Frontal cortex (tissue), 4 donors: ENCODE results near the gene CSTF1. TPM values are rescaled to one million over a fixed set of nuclear protein-coding genes. Genes with fewer than 3 reads are reported as not detected.
"Not testable (repeated sequence)": the region's sequence is repeated elsewhere in the genome, so short reads cannot be mapped to it uniquely, and the experiment has no call there.

ENCODE experiments used
- DNase-seq, 2 donors: peaks; one replicate each; pipeline ENCODE4 v3.0.0; 2012; ENCODE audit warnings: low spot score in 2 of 2
- FAIRE-seq: peaks from 2 replicates; lab custom pipeline; 2012; peaks lifted over from hg19 to GRCh38; lab: Jason Lieb, UNC
- total RNA-seq: library from RNA; depleted of rRNA; stranded (reverse); fragments of >200 nt; gene quantifications from one replicate; pipeline ENCODE4 v1.2.3, GENCODE V29; 2014
- donor health status: control.
- donor health status: control.
- donor health status: control.

Gene CSTF1
- total RNA-seq, 1 donor from 2014 or later = 27.7 TPM

- FAIRE-seq = no peak
- DNase-seq = peak in 1 of 2 donors; percentile 34
These were observed 23.9 kb upstream of the CSTF1 start for GRCh38 chr20:56368351-56369134.

DNA sequence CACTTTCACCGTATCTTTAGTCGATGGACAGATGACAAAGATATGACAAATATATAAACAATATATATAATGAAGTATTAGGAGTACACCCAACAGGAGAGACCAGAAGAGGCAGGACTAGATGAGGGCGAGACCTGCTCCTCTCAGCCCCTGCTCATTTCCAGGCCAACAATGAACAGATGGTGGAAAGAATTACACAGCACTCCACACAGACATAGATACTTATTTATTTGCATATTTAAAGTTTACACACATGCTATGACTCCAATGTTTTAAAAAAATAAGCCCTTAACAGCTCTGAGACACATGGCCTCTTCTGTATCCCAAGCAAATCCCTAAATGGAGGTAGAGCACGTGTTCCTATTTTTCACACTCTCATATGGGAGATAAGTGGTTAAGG, 23.3 kb upstream of the CSTF1 start:
- DNase-seq (no peak), FAIRE-seq (no peak)

GRCh38 chr20:56371977-56372376, 20.5 kb upstream of the CSTF1 start:
- FAIRE-seq (no peak), DNase-seq (no peak)

GRCh38 chr20:56372850-56373249, 19.6 kb upstream of the CSTF1 start:
- DNase-seq (no peak), FAIRE-seq (no peak)

GRCh38 chr20:56373942-56374341, 18.5 kb upstream of the CSTF1 start:
- DNase-seq (no peak), FAIRE-seq (no peak)

DNA sequence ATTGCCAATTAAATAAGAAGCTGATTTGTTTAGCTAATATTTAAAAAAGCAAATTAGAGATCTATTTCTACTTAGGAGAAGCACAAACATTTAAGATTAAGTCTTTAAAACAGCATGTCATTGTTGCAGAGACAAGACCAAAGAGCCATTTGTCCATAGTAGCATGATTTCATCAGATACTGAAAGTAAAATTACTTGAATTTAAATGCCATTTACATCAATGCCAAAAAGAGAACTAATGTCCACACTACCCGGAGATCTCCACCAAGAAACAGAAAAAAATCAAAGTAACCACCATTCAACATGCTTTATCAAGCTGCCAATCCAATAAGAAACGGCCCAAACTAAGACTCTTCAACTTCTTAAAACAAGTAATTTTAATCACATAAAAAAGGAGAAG, 16.1 kb upstream of the CSTF1 start:
- DNase-seq = no peak
- no peak for FAIRE-seq

DNA sequence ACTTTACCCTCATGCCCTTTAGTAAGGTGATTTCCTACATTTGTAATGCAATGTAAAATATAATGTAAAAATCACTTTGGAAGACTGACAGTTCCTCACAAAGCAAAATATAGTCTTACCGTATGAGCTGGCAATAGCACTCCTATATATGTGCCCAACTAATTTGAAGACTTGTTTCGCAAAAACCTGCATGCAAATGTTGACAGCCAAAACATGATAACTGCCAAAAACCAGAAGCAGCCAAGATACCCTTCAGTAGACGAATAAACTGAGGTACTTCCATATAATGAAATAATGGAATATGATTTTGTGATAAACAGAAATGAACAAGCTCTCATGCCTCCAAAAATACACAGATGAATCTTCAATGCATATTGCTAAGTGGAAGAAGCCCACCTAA, 14.1 kb upstream of the CSTF1 start:
- DNase-seq = no peak

DNA sequence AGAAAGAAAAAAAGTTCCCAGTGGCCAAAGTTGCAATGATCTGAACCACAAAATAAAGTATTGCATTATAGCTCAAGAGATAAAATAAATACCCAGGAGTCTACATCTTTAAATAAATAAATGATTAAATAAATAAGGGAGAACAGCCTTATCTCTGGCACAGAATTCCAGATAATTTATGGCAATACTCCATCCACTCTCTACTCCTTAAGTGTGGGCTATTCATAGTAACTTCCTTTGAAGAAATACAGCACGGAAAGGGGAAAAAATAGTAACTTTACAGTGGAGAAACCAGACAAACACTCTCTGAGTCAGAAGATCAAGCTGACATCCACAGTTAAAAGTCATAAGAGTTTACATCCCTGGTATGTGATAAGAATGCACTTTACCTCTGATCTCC, 12.1 kb upstream of the CSTF1 start:
- FAIRE-seq (no peak), DNase-seq (no peak)

More for the DNA sequence above, 14.1 kb upstream of the CSTF1 start:
- FAIRE-seq = no peak

GRCh38 chr20:56381501-56381900, 10.9 kb upstream of the CSTF1 start:
- DNase-seq (no peak), FAIRE-seq (no peak)

DNA sequence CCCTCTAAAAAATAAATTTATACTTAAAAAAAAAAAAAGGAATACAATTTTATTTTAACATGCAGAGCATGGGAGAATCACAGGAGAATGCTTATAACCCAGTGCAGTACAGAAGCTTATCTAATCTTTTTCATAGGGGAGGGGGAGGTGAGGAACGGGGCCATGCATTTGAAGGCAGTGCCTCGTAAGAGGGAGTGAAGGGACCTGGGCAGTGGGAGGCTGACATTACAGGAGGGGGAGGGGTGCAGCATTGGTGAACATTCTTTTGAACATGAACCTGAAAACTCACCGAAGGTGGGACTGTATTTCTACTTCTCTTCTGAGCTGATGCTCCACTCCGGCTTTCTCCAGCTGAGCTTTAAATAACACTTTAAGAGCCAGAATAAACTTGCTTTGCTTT, 9.7 kb upstream of the CSTF1 start:
- FAIRE-seq = no peak
- DNase-seq = no peak

DNA sequence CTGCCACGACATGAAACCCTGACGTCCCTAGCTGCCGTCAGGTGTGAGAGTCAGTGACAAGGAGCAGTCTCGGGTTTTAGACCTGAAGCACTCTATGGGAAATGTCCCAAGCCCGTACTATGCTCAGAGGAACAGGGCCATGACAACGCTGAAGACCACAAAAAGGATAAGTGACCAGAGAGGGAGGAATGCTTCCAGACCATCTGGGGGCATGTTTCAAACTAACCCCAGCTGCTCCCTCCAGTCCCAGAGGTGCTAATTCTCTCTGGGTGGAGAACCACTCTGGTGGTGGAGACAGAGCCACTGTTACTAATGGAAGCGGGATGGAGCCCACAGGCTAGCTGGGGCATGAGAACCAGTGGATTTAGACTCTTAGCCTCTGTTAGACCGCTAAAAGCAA, 9.1 kb upstream of the CSTF1 start:
- FAIRE-seq = no peak
- DNase-seq = no peak

- DNase-seq = no peak
- FAIRE-seq = no peak
These were observed 7.3 kb upstream of the CSTF1 start for GRCh38 chr20:56385130-56385529.

- no peak for DNase-seq
- FAIRE-seq = no peak
These were observed 6.2 kb upstream of the CSTF1 start for GRCh38 chr20:56386219-56386618.

DNA sequence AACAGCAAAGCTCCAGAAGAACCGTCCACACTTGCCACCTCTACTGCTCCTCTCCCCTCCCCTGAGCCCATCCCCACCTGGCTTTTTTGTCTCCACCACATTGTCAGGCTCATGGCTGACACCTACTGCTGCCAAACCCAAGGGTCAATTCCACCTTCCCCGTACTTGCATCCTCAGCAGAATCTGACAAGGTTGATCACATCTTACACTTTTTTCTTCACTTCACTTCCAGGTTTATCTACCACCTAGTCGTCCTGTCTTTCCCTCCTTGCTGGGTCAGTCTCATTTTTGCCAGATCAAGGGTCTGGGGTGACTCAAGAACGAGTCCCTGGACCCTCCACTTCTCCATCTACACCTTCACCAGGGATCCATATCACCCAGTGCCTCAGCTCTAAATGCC, 3.6 kb upstream of the CSTF1 start:
- DNase-seq = no peak
- no peak for FAIRE-seq

- DNase-seq (no peak), FAIRE-seq (no peak)
These were observed 2.6 kb upstream of the CSTF1 start for GRCh38 chr20:56389807-56390206.

DNA sequence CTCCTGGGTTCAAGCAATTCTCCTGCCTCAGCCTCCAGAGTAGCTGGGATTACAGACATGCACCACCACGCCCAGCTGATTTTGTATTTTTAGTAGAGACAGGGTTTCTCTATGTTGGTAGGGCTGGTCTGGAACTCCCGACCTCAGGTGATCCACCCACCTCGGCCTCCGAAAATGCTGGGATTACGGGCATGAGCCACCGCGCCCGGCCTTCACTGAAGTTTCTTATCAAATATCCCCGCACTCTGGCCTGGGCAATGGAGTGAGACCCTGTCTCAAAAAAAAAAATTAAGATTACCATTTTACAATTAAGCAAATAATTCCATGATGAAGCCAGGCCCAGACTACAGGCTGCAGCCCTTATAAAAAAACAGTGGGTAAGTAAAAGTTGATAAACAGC, 2.0 kb upstream of the CSTF1 start:
- FAIRE-seq, DNase-seq: not testable (repeated sequence)

GRCh38 chr20:56391037-56391436, 1.4 kb upstream of the CSTF1 start:
- DNase-seq = no peak
- no peak for FAIRE-seq

GRCh38 chr20:56391596-56392131, 781 bp upstream of the CSTF1 start:
- FAIRE-seq (no peak), DNase-seq (no peak)

DNA sequence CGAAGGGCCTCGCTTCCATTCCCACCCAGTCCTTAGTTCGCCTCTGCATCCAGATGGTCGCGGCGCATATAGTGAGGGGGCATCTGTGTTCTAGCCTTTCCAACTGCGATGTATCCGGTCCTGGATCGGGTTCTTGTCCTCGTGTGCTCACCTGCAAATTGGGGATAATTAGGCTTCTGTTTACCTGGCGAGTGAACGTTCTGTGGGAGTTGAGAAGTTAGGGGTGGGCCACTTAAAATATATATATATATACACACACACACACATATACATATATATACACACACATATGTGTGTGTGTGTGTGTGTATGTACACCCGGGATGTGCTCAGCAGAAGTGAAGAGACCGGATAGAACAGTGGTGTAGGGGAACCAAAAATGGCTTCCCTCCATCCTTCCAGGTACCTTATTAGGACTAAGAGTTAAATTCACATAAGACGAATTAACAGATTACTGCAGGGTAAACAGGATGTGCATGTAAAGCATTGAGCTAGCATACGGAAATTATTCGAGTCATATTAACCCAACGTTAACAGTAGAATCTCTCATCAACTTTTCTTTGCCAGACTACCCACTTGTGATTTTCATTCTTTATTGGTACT, 537 bp downstream of the CSTF1 start:
- FAIRE-seq (no peak), DNase-seq (no peak)

DNA sequence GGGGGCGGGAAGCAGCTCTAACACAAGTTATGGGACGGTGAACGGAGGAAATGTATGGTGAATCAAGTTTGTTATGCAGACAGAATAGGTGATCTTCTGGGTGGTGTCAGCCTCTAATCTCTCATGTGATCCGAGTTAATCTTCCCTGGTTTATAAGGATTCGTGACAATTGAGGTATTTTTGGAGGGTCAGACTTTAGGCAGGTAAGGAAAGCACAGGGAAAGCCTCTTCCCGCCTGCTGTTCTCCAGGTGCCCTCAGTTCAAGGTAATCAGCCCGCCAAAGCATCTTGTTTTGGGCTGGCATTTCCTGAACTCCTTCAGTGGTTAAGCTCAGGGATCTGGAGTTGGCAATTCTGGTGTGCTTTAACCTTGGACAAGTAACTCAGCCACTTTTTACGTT, 1.2 kb downstream of the CSTF1 start:
- FAIRE-seq (no peak), DNase-seq (no peak)

- DNase-seq (no peak), FAIRE-seq (no peak)
These were observed 2.7 kb downstream of the CSTF1 start for GRCh38 chr20:56395166-56395565.
